ENCODE data around the gene PSMC4.

PSMC4 gene

DNA sequence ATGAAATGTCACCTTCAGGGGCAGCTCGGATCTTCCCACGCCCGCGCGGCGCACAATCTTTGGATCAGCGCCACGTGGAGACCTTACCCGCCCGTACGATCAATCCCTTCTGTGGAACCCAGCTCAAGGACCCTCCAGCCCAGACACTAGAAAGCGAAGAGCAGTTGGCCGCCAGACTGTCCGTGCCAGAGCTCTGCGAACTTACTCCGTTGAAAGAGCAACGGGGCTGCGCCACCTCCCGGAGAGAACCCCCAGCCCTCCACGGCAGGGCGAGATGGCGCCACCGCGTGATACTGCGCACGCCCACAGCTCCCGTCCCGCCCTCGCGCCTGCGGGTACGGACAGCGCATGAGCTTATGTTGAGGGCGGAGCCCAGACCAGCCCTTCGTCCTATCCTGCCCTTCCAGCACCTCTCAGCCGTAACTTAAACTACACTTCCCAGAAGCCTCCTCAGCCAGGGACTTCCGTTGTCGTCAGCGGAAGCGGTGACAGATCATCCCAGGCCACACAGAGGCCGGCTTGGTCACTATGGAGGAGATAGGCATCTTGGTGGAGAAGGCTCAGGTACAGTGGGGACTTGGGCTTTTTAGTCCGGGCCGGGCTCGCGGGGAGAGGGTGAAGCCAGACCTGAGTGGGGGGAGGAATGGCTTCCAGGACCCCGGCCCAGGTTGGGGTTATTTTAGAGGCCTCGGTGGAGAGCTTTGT lies at the start of gene PSMC4:
Gene PSMC4 (plus strand): TSS at position 491 of the 705 bp plus-strand sequence. CDS start 38 bp downstream, at position 529.
- H3K36me3 ChIP-seq (ENCODE audit: control insufficient read depth, insufficient read depth, low read length): peaks cover 7% of the 10 kb centered on the region
- peaks cover 23% of the 10 kb centered on the region for H3K4me1 ChIP-seq (ENCODE audit: control insufficient read depth, insufficient read depth, low read length)
- H3K27me3 ChIP-seq (ENCODE audit: control insufficient read depth, insufficient read depth, low read length): no peaks in the 10 kb centered on the region
- H3K9ac ChIP-seq (ENCODE audit: low read length): peak within 1 kb of the TSS; percentile 89
- peak within 1 kb of the TSS; percentile 99 for H3K4me3 ChIP-seq (ENCODE audit: low read length)
- H3K9me3 ChIP-seq (ENCODE audit: control insufficient read depth, low read length): no peaks in the 10 kb centered on the region

DNA sequence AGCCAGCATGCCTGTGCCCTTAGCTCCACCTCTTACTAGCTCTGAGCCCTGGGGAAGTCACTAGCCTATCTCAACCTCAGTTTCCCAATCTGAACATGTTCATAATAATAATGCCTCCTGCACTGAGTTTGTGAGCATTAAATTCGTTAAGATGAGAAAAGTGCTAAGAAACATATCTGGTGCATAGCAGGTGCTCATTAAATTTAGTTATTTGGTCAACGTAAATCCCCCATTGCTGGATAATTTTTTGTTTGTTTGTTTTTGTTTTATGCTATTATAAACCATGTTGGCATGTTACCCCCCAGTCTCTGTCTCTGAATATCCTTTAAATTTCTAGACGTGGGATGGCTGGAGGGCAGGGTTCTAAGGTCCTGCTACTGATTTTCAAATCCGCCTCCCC lies 47.1 kb upstream of the PSMC4 start:
- Histone ChIP-seq H3K27me3 (ENCODE audit: control insufficient read depth, insufficient read depth, low read length) (no peaks in the 10 kb centered on the region), H3K4me1 (ENCODE audit: control insufficient read depth, insufficient read depth, low read length) (peaks cover 18% of the 10 kb centered on the region), H3K9ac (ENCODE audit: low read length) (no peak overlapping the region), H3K9me3 (ENCODE audit: control insufficient read depth, low read length) (no peaks in the 10 kb centered on the region), H3K4me3 (ENCODE audit: low read length) (no peak overlapping the region), H3K36me3 (ENCODE audit: control insufficient read depth, insufficient read depth, low read length) (peaks cover 16% of the 10 kb centered on the region)

DNA sequence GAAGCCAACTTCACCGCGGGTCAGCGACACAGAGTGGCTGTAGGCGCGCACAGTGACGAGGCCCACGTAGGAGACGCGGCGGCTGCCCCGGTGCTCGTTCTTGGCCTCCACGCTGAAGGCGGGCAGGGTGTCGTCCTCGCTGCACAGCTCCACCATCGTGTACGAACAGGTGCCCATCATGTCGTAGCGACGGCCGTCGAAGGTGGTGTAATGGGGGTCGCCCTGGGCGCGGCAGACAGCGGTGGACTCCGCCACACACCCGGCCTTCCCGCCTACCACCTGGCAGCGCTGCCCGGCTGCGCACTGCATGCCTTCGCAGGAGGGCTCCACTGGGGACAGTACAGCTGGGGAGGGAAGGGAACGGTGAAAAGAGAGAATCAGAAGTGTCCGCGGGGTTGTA lies 46.6 kb upstream of the PSMC4 start:
- no peak overlapping the region for H3K4me3 ChIP-seq (ENCODE audit: low read length)
- peaks cover 14% of the 10 kb centered on the region for H3K36me3 ChIP-seq (ENCODE audit: control insufficient read depth, insufficient read depth, low read length)
- H3K9ac ChIP-seq (ENCODE audit: low read length): no peak overlapping the region
- no peaks in the 10 kb centered on the region for H3K27me3 ChIP-seq (ENCODE audit: control insufficient read depth, insufficient read depth, low read length)
- peaks cover 16% of the 10 kb centered on the region for H3K4me1 ChIP-seq (ENCODE audit: control insufficient read depth, insufficient read depth, low read length)
- H3K9me3 ChIP-seq (ENCODE audit: control insufficient read depth, low read length): no peaks in the 10 kb centered on the region

DNA sequence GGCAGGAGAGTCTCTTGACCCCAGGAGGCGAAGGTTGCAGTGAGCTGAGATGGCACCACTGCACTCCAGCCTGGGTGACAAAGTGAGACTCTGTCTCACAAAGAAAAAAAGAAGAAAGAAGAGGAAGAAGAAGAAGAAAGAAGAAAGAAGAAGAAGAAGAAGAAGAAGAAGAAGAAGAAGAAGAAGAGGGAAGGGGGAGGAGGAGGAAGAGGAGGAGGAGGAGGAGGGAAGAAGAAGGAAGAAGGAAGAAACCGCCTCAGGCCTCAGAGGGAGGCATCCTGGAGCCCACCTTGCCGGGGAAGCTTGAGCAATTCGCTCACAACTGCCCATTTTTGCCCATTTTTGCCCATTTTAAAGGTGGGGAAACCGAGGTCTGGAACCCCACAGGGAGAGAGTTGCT lies 46.0 kb upstream of the PSMC4 start:
- Histone ChIP-seq H3K9ac (ENCODE audit: low read length) (no peak overlapping the region), H3K9me3 (ENCODE audit: control insufficient read depth, low read length) (no peaks in the 10 kb centered on the region), H3K36me3 (ENCODE audit: control insufficient read depth, insufficient read depth, low read length) (peaks cover 9% of the 10 kb centered on the region), H3K27me3 (ENCODE audit: control insufficient read depth, insufficient read depth, low read length) (no peaks in the 10 kb centered on the region), H3K4me1 (ENCODE audit: control insufficient read depth, insufficient read depth, low read length) (peaks cover 10% of the 10 kb centered on the region), H3K4me3 (ENCODE audit: low read length) (no peak overlapping the region)

DNA sequence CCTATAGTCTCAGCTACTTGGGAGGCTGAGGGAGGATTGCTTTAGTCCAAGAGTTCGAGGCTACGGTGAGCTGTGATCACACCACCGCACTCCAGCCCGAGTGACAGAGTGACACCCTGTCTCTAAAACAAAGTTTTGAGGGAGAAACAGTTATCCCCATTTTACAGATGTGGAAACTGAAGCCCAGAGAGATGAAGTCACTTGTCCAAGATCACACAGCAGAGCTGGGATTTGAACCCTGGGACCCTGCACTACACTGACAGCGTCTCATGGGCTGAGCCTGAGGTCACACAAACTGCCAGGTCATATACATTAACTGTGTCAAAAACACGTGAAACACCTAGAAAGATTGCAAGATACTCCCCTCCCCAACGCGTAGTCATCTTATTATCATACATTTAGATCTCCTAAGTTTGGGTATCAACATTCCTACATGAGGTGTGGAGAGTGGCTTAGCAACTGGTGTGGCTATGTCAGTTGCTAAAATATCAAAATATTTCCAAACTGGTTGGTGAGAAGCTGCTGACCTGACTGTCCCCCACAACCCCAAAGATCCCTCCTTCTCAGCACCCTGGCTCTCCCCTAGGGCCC lies 44.7 kb upstream of the PSMC4 start:
- Histone ChIP-seq H3K9ac (ENCODE audit: low read length) (no peak overlapping the region), H3K27me3 (ENCODE audit: control insufficient read depth, insufficient read depth, low read length) (no peaks in the 10 kb centered on the region), H3K36me3 (ENCODE audit: control insufficient read depth, insufficient read depth, low read length) (peaks cover 9% of the 10 kb centered on the region), H3K4me1 (ENCODE audit: control insufficient read depth, insufficient read depth, low read length) (peaks cover 10% of the 10 kb centered on the region), H3K4me3 (ENCODE audit: low read length) (no peak overlapping the region), H3K9me3 (ENCODE audit: control insufficient read depth, low read length) (no peaks in the 10 kb centered on the region)

DNA sequence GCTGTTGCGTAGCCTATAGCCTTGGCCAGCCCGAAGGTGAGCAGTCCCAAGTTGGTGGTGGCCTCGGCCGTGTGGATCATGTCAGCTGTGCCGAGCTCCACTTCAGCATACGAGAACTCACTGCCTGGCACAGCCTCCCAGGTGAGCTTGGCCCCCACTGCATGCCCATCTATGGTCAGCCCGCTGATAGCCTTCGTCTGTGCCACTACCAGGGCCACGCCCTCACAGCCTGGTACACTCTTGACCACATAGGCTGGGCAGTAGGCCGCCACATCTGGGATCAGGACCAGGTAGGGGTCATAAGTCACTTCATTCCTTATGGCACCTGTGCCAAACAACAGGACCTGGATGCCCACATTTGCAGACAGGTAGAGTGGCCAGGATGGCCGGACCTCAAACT lies 43.9 kb upstream of the PSMC4 start:
- Histone ChIP-seq H3K27me3 (ENCODE audit: control insufficient read depth, insufficient read depth, low read length) (no peaks in the 10 kb centered on the region), H3K9ac (ENCODE audit: low read length) (no peak overlapping the region), H3K9me3 (ENCODE audit: control insufficient read depth, low read length) (no peaks in the 10 kb centered on the region), H3K36me3 (ENCODE audit: control insufficient read depth, insufficient read depth, low read length) (peaks cover 9% of the 10 kb centered on the region), H3K4me3 (ENCODE audit: low read length) (no peak overlapping the region), H3K4me1 (ENCODE audit: control insufficient read depth, insufficient read depth, low read length) (peaks cover 10% of the 10 kb centered on the region)

DNA sequence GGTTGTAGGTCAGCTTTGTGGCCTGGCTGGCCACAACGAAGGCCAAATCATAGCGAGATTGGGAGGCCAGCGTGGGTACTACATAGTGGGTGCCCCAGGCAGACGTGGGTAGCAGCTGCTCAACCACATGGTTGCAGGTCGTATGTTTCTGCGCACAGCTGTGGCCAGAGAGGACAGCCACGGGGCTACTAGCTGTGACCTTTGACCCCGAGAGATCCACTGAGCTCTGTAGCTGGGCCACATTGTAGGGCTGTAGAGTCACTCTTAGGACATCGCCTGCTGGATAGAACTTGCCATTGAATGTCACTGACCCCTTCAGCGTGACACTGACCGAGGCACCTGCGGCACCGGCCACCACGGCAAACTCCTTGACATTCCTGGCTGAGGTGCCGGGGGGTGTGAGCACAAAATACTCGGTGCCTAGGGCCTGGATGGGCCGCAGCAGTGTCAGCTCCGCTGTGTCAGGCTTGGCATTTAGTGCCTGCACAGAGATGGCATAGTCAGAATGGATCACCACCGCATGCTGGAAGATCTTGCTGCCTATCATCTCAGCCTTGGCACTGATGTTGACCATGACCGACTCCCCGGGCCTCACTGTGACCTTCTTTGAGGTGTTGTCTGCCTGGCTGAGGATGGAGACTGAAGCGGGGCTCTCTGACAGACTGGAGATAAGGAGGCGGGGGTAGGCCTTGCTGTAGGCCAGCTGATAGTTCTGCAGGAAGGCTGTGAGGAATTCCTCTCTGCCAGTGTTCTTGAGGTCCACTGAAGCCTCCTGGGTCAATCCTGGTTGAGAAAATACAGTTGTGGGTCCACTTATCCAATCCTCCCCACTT lies 43.2 kb upstream of the PSMC4 start:
- Histone ChIP-seq H3K27me3 (ENCODE audit: control insufficient read depth, insufficient read depth, low read length) (no peaks in the 10 kb centered on the region), H3K9me3 (ENCODE audit: control insufficient read depth, low read length) (no peaks in the 10 kb centered on the region), H3K9ac (ENCODE audit: low read length) (no peak overlapping the region), H3K36me3 (ENCODE audit: control insufficient read depth, insufficient read depth, low read length) (peaks cover 9% of the 10 kb centered on the region), H3K4me1 (ENCODE audit: control insufficient read depth, insufficient read depth, low read length) (peaks cover 10% of the 10 kb centered on the region), H3K4me3 (ENCODE audit: low read length) (no peak overlapping the region)

DNA sequence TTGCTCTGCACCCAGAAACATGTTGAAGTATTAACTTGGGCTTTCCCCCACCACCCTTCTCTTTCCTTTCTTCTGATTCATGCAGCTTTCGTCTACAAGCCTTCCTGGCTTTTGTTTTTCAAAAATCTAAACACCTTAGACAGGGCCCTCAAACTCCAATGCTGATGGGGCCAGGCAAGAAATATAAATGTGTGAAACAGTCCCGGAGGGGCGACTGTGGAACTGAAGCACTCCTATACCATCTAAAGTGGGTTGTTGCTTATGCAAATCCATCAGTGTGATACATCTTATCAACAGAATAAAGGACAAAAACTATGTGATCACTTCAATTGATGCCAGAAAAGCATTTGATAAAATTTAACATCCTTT lies 42.6 kb upstream of the PSMC4 start:
- H3K27me3 ChIP-seq (ENCODE audit: control insufficient read depth, insufficient read depth, low read length): no peaks in the 10 kb centered on the region
- H3K9ac ChIP-seq (ENCODE audit: low read length): no peak overlapping the region
- H3K9me3 ChIP-seq (ENCODE audit: control insufficient read depth, low read length): no peaks in the 10 kb centered on the region

DNA sequence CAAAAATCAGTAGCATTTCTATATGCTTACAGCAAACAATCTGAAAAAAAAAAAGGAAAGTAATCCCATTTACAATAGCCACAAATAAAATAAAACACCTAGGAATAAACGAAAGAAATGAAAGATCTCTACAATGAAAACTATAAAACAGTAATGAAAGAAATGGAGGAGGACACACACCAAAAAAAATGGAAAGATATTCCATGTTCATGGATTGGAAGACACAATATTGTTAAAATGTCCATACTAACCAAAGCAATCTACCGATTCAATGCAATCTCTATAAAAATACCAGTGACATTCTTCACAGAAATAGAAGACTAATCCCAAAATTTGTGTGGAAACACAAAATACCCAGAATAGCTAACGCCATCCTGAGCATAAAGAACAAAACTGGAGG lies 41.2 kb upstream of the PSMC4 start:
- H3K36me3 ChIP-seq (ENCODE audit: control insufficient read depth, insufficient read depth, low read length): peaks cover 9% of the 10 kb centered on the region
- no peak overlapping the region for H3K9ac ChIP-seq (ENCODE audit: low read length)
- H3K27me3 ChIP-seq (ENCODE audit: control insufficient read depth, insufficient read depth, low read length): no peaks in the 10 kb centered on the region
- no peaks in the 10 kb centered on the region for H3K9me3 ChIP-seq (ENCODE audit: control insufficient read depth, low read length)
- H3K4me3 ChIP-seq (ENCODE audit: low read length): no peak overlapping the region
- peaks cover 18% of the 10 kb centered on the region for H3K4me1 ChIP-seq (ENCODE audit: control insufficient read depth, insufficient read depth, low read length)

More for the DNA sequence above, 42.6 kb upstream of the PSMC4 start:
- Histone ChIP-seq H3K4me3 (ENCODE audit: low read length) (no peak overlapping the region), H3K36me3 (ENCODE audit: control insufficient read depth, insufficient read depth, low read length) (peaks cover 9% of the 10 kb centered on the region), H3K4me1 (ENCODE audit: control insufficient read depth, insufficient read depth, low read length) (peaks cover 10% of the 10 kb centered on the region)

DNA sequence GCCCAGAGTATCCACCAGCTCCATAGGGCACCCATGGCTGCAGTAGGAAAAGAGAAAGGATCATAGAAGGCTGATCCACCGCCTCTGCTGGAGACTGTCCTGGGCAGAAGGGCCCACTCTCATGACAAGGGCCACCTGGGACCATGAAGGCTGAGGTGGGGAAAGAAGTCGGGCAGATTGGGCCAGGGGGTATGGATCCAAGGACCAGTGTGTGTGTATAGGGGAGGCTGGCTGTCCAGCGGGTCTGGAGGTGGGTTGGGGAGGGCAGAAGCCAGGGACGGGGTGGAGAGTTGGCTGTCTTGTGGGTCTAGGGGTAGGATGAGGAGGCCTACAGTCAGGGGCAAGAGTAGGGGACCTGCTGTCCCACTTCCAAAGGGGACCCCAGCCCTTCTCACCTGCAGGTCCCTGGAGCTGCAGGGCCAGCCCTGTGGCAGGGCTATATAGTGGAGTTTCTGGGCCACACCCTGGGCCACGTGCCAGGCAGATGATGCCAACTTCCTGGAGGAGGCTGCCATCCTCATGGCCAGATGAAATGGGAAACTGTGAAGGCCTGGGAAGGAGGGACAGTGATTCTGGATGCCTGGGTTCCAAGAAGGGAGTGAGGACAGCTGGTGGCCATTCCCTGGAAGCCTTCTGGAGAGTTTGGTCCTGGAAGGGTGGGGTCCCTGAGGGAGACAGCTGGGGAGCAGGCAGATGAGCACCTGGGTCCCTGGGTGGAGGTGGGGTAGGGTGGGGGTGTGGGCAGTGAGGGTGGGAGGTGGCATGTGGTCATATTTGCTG lies 36.2 kb upstream of the PSMC4 start, which contains the start of gene FCGBP:
Gene FCGBP (minus strand): TSS at position 51 of the 780 bp plus-strand sequence.
- no peaks in the 10 kb centered on the region for H3K27me3 ChIP-seq (ENCODE audit: control insufficient read depth, insufficient read depth, low read length)
- peaks cover 44% of the 10 kb centered on the region for H3K4me1 ChIP-seq (ENCODE audit: control insufficient read depth, insufficient read depth, low read length)
- no peaks in the 10 kb centered on the region for H3K36me3 ChIP-seq (ENCODE audit: control insufficient read depth, insufficient read depth, low read length)
- no peaks in the 10 kb centered on the region for H3K9me3 ChIP-seq (ENCODE audit: control insufficient read depth, low read length)
- peak within 1 kb of the TSS; percentile 77 for H3K4me3 ChIP-seq (ENCODE audit: low read length)
- H3K9ac ChIP-seq (ENCODE audit: low read length): peak within 1 kb of the TSS; percentile 62

DNA sequence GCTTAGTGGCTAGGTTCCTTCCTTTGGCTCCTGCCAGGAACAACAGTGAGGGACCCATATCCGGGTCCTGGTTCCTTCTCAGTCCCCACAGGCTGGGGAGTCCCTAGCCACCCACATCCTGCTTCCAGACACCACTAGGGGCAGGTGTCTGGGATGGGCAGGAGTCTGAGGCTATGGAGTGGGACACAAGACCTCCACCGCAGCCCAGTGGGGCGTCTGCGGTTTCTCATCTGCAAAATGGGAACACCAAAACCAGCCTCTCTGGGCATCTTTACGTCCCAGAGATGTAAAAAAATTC lies 35.7 kb upstream of the PSMC4 start:
- Histone ChIP-seq H3K36me3 (ENCODE audit: control insufficient read depth, insufficient read depth, low read length) (no peaks in the 10 kb centered on the region), H3K9ac (ENCODE audit: low read length) (no peak overlapping the region), H3K9me3 (ENCODE audit: control insufficient read depth, low read length) (no peaks in the 10 kb centered on the region), H3K27me3 (ENCODE audit: control insufficient read depth, insufficient read depth, low read length) (no peaks in the 10 kb centered on the region), H3K4me3 (ENCODE audit: low read length) (peak overlapping the region; percentile 2), H3K4me1 (ENCODE audit: control insufficient read depth, insufficient read depth, low read length) (peaks cover 44% of the 10 kb centered on the region)

All from mucosa of stomach (tissue), 1 donor.